ENCODE measurements around the gene EYS.
"Not testable (repeated sequence)": the region's sequence is repeated elsewhere in the genome, so short reads cannot be mapped to it uniquely, and the experiment has no call there.

Gene EYS

DNA sequence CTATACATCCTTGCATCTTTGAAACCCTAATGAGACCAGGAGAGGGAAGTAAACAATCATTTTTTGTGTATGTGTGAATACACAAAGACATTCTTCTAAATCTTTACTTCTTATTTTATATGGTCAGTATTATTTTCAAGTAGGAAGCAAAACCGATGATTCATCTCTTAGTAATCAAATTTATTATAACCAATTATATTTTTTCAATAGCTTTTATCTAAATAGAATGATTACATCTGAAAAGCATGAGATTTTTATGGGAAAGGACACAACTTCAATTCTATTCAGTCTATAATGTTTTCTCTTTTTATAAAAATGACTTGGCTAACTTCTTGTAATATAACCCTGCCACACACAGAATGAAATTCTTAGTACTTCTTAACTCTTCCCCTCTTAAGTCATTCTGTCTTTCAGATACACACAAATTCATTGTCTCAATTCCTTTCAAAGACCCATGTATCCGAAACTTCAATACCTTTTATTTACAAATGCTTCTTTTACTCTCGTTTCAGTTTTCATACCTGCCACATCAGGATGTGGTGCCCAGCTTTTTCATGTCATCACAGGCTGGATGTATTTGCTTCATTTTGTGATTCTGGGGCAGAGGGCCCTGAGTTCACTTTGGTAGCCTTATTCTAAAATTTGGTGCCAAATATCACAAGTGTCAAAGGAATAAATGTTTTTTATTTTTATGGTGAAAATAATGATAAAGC, 1844.4 kb downstream of the EYS start:
- no peak for DNase-seq

DNA sequence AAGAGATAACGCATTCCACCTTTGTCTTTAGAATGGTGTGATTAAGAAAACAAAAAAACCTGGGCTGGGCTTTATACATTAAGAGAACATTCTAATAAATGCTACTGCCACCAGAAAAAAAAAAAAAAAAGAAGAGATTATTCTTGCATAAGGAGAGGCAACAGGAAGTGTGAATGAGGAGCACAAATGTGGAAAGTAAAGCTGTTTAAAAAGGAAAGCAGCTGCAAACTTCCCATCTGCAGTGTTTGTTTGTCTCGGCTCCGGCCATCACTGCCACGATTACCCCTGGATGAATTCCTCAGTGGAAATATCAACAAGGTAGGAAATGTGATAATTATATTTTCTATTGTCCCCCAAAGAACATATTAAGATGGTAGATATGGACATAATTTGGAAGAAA, 1847.5 kb downstream of the EYS start:
- DNase-seq, result no peak

GRCh38 chr6:63858691-63859090, 1848.3 kb downstream of the EYS start:
- DNase-seq, result no peak

DNA sequence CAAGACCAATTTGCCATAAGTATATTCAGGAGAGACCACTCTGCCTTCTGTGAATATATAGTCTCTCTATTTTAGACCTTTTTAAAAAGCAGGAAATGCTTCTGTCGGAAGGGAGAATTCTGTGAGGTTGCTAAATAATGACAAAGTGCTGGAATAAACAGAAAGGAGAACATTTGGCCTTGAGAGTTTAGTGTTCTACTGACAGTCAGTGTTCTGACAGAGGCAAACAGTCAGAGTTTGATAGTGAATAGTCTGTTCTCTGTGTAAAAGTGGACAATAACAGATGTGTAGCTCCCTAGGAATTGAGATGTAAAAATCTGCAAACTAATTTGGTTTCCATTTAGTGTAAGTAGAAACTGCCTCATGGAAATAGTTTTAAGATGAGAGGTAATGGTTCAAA, 1850.8 kb downstream of the EYS start:
- DNase-seq, result no peak

- DNase-seq, result no peak
Observed at GRCh38 chr6:63844287-63844686, 1862.7 kb downstream of the EYS start.

GRCh38 chr6:63839485-63839884, 1867.5 kb downstream of the EYS start:
- DNase-seq, result no peak

DNA sequence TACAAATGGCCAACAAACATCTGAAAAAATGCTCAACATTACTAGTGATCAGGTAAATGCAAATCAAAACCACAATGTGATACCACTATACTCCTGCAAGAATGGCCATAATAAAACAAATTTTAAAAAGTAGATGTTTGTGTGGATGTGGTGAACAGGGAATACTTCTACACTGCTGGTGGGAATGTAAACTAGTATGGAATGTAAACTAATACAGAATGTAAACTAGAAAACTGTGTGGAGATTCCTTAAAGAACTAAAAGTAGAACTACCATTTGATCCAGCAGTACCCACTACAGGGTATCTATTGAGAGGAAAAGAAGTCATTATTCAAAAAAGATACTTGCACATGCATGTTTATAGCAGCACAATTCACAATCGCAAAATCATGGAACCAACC, 1878.3 kb downstream of the EYS start:
- not testable (repeated sequence) for DNase-seq

DNA sequence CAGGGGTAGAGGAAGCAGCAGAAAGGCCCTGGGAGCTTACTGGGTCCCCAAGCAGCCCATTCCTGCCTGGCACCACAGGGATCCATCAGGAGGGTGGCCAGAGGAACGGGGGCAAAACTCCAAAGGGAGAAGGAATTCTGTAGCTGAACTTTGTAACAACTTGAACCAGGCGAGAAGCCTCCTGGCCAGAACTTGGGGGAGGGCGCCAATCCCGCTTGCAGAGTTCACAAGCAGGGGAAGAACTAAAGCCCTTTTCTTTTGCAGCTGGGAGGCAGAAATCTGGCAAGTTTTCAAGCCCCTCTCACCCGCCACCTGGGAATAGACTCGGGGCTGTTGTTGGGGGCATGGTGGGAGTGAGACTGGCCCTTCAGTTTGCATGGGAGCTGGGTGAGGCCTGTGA, 1882.3 kb downstream of the EYS start:
- no peak for DNase-seq

GRCh38 chr6:63821442-63821841, 1885.6 kb downstream of the EYS start:
- DNase-seq, result no peak

GRCh38 chr6:63819831-63820230, 1887.2 kb downstream of the EYS start:
- no peak for DNase-seq

DNA sequence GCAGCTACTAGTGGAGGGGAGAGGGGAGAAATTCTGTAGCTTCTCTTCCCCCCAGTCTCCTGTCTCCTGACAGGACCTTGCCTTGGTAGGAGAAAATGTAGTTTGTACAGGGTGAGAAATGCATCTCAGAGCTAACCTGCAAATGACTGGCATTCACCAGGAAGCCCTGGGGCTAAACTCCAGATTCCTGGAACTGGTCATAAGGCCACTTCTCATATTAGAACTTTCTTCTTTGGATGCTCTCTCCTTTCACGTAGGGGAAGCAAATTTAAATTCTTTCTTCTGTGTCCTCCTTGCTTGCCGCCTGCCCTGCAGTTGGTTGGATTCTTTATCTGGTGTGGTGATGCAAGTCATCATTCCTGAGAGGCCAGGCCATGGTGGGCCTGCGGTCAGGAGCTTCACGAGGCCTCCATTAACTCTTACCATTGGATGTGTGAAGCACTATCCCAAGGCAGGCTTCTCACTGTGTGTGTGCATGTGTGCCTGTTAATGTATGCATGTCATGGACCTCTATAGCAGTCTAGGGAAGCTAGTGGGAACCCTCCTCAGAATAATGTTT, 1889.5 kb downstream of the EYS start:
- DNase-seq, result no peak

- no peak for DNase-seq
Observed at GRCh38 chr6:63816982-63817436, 1890.0 kb downstream of the EYS start.

DNA sequence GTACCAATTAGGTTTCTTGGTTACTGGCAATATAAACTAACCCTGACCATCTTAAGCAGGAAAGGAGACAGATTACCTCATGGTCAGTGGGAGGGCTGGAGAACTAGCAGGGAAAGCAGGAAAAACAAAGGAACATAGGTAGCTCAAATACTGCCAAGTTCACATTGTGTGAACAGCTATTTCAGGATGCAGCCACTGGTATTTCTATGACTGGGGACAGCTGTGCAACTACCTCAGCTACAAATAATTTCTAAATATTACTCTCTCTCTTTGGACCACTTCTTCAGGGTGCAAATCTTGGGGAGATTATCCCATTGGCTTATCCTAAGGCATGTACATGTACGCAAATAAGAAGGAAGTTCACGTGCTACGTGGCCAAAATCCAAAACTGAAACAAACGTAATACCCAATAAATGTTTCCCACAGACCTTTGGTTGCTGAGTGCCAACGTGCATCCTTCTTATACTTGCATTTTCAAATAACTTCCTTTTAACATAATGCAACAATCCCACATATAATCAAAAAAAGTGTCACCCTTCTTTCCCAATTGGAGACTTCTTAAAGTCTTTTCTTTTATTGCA, 1890.5 kb downstream of the EYS start:
- no peak for DNase-seq

DNA sequence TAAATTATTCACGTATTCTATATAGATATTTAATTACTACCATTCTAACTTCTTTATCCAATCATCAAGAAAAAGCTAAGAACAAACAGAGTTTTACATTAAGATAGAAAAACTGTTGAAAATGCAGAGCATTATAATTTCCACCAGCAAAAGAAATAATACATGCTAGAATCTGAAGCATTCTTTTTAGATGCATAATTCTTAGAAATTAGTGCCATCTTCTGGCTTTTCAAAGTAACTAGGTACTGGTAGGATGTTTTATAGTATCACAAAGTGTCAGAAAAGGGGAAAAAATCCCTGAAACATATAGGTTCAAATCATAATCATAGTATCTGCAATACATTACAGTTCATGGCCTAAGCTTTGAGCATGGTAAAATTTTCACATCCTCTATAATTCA, 1892.6 kb downstream of the EYS start:
- no peak for DNase-seq

- DNase-seq, result no peak
Observed at GRCh38 chr6:63813566-63814120, 1893.4 kb downstream of the EYS start.

GRCh38 chr6:63808576-63808975, 1898.5 kb downstream of the EYS start:
- DNase-seq, result no peak

- DNase-seq, result no peak
Observed at GRCh38 chr6:63807056-63807455, 1900.0 kb downstream of the EYS start.

GRCh38 chr6:63806573-63806913, 1900.5 kb downstream of the EYS start:
- DNase-seq, result no peak

GRCh38 chr6:63805808-63806572, 1901.0 kb downstream of the EYS start:
- DNase-seq, result no peak

- DNase-seq, result no peak
Observed at GRCh38 chr6:63805345-63805744, 1901.7 kb downstream of the EYS start.

- DNase-seq, result no peak
Observed at GRCh38 chr6:63804381-63804956, 1902.6 kb downstream of the EYS start.

DNA sequence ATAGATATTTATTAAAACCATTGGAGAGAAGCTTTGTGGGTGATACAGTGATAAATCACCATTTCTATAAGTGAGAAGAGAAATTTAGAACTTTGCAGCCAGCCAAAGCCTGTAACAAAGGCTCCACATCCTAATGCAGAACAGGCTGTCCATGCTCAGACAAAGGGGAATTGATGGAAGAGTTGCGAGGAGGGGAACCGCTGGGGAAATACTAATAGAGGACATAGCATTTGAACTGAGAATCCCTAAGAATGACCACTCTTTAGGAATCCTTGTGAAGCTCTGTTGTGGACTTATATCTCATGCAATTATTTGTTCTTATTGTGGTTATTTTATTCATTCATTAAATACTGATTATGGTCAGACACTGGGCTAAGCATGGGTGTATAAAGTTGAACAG, 1903.7 kb downstream of the EYS start:
- DNase-seq, result no peak

DNA sequence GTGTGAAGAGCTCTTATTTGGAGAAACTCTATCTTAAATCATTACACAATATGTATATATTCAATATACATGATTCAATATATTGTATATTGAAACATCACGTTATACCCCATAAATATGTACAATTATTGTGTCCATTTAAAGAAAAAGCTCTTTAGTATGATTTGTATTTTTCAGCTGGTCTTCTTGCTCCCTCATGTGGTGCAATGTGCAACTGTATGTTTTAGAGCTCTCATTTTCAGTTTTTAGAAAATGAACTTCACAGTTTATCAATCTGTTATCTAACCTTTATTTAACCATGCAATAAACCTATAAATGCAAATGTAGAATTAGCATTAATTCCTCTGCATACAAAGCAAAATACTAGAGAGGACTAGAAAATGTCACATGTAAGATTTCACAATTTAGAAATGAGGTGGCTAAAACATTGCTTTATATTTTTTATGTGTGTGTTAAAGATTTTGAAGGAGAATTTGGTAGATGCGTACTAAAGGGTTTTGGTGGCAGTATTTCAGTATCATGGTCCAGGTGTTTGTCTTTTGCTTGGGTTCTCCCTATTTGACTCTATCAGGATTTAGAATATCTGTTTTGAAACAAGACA, 1904.3 kb downstream of the EYS start:
- DNase-seq, result no peak
